Stimulated activated CD4-positive, alpha-beta T cell treated with anti-CD3 and anti-CD28 coated beads, Interleukin-2, amount 100 ng/mL, for 48 hours (primary cell): Measurements from ENCODE around the gene FBXL13.
"Not testable (repeated sequence)": the region's sequence is repeated elsewhere in the genome, so short reads cannot be mapped to it uniquely, and the experiment has no call there.

Source experiments
- DNase-seq, 2 donors: peaks; one replicate each; pipeline ENCODE4 v3.0.0-alpha.2; 2020

The FBXL13 gene

GRCh38 chr7:102843850-102844249 is 230.7 kb downstream of the FBXL13 start:
- no peak for DNase-seq

- no peak for DNase-seq
These were observed 232.3 kb downstream of the FBXL13 start for GRCh38 chr7:102842284-102842683.

- DNase-seq: no peak
These were observed 233.3 kb downstream of the FBXL13 start for GRCh38 chr7:102841290-102841689.

GRCh38 chr7:102840404-102840803 is 234.2 kb downstream of the FBXL13 start:
- DNase-seq: no peak

GRCh38 chr7:102838572-102839101 is 236.0 kb downstream of the FBXL13 start:
- DNase-seq: not testable (repeated sequence)

GRCh38 chr7:102837802-102838201 is 236.8 kb downstream of the FBXL13 start:
- DNase-seq: no peak

- DNase-seq: no peak
These were observed 237.6 kb downstream of the FBXL13 start for GRCh38 chr7:102836977-102837376.

- DNase-seq: no peak
These were observed 238.2 kb downstream of the FBXL13 start for GRCh38 chr7:102836191-102836919.

GRCh38 chr7:102834999-102835398 is 239.6 kb downstream of the FBXL13 start:
- DNase-seq: peak; percentile 5 to 6

- no peak for DNase-seq
These were observed 240.1 kb downstream of the FBXL13 start for GRCh38 chr7:102834466-102834865.

- DNase-seq: no peak
These were observed 241.3 kb downstream of the FBXL13 start for GRCh38 chr7:102833343-102833742.

- DNase-seq: no peak
These were observed 241.9 kb downstream of the FBXL13 start for GRCh38 chr7:102832674-102833073.

- no peak for DNase-seq
These were observed 244.4 kb downstream of the FBXL13 start for GRCh38 chr7:102830197-102830596.

- DNase-seq: no peak
These were observed 245.5 kb downstream of the FBXL13 start for GRCh38 chr7:102829075-102829474.

- DNase-seq: no peak
These were observed 246.3 kb downstream of the FBXL13 start for GRCh38 chr7:102828286-102828685.

GRCh38 chr7:102823390-102824119 is 251.0 kb downstream of the FBXL13 start:
- no peak for DNase-seq

- no peak for DNase-seq
These were observed 252.4 kb downstream of the FBXL13 start for GRCh38 chr7:102821994-102822747.

- DNase-seq: no peak
These were observed 255.4 kb downstream of the FBXL13 start for GRCh38 chr7:102819151-102819550.

GRCh38 chr7:102817616-102818573 is 256.7 kb downstream of the FBXL13 start:
- no peak for DNase-seq

GRCh38 chr7:102814025-102814471 is 260.5 kb downstream of the FBXL13 start:
- no peak for DNase-seq

- DNase-seq: no peak
These were observed 261.2 kb downstream of the FBXL13 start for GRCh38 chr7:102813191-102814024.
